HG02610 (cell line): ENCODE measurements around the gene CST7.
A peak's percentile ranks its signal among the peaks of the same experiment; 100 is the strongest.

Experiments
- ATAC-seq: cut with Tn5 transposase; IDR thresholded peaks from one replicate; pipeline ENCODE4 v1.9.1; 2021; ENCODE audit warnings: mild to moderate bottlenecking, moderate library complexity; ENCODE audit not compliant: unreplicated experiment

Gene CST7

GRCh38 chr20:24950128-24950835 is 1.2 kb downstream of the CST7 start:
- no peak for ATAC-seq

GRCh38 chr20:24950836-24951525 is 1.9 kb downstream of the CST7 start:
- no peak for ATAC-seq

- ATAC-seq, result no peak
Observed at GRCh38 chr20:24951536-24952083, 2.5 kb downstream of the CST7 start.

GRCh38 chr20:24952376-24953208 is 3.5 kb downstream of the CST7 start:
- no peak for ATAC-seq

- no peak for ATAC-seq
Observed at GRCh38 chr20:24953209-24953575, 4.1 kb downstream of the CST7 start.

GRCh38 chr20:24953621-24954133 is 4.6 kb downstream of the CST7 start:
- no peak for ATAC-seq

- no peak for ATAC-seq
Observed at GRCh38 chr20:24954151-24954550, 5.1 kb downstream of the CST7 start.

- no peak for ATAC-seq
Observed at GRCh38 chr20:24954566-24954965, 5.5 kb downstream of the CST7 start.

- peak; percentile 82 for ATAC-seq
Observed at GRCh38 chr20:24955045-24955444, 6.0 kb downstream of the CST7 start.

GRCh38 chr20:24956001-24956841 is 7.2 kb downstream of the CST7 start:
- ATAC-seq, result no peak

- ATAC-seq, result no peak
Observed at GRCh38 chr20:24957326-24958016, 8.4 kb downstream of the CST7 start.

GRCh38 chr20:24958506-24959385 is 9.7 kb downstream of the CST7 start:
- ATAC-seq, result no peak

- no peak for ATAC-seq
Observed at GRCh38 chr20:24959591-24960301, 10.7 kb downstream of the CST7 start.

GRCh38 chr20:24960302-24960801 is 11.3 kb downstream of the CST7 start:
- no peak for ATAC-seq

- no peak for ATAC-seq
Observed at GRCh38 chr20:24960861-24961260, 11.8 kb downstream of the CST7 start.

- ATAC-seq, result no peak
Observed at GRCh38 chr20:24961384-24962181, 12.5 kb downstream of the CST7 start.

- ATAC-seq, result no peak
Observed at GRCh38 chr20:24962182-24962492, 13.1 kb downstream of the CST7 start.
